GM23338 (cell line): ENCODE data around the gene PTPN21. TPM values are rescaled to one million over a fixed set of nuclear protein-coding genes. Genes with fewer than 3 reads are reported as not detected.

ENCODE experiments used
- ATAC-seq: fragments of 200-7000 bp; cut with Tn5 transposase; 3 replicates; pipeline ENCODE4 v1.9.1; 2020
- DNase-seq: peaks from one replicate; pipeline ENCODE4 v3.0.0-alpha.2; 2015; ENCODE audit warnings: low spot score
- H2AFZ ChIP-seq: fragments of 200-600 bp; sonication (generic); 2 replicates; pipeline ENCODE4 v1.8.0; 2016; ENCODE audit warnings: antibody characterized with exemption, mild to moderate bottlenecking, moderate library complexity
- H3F3A ChIP-seq: fragments of 200-600 bp; sonication (generic); replicated peaks from 2 replicates; pipeline ENCODE4 v1.8.0; 2017; ENCODE audit warnings: antibody characterized with exemption, mixed run types, low read depth
- H3K27ac ChIP-seq: fragments of 200-600 bp; sonication (generic); 2 replicates; pipeline ENCODE4 v1.6.1; 2016; ENCODE audit warnings: low read depth
- H3K27me3 ChIP-seq: fragments of 200-600 bp; sonication (generic); 2 replicates; pipeline ENCODE4 v1.8.0; 2016; ENCODE audit warnings: mild to moderate bottlenecking, mixed run types, moderate library complexity; ENCODE audit not compliant: insufficient read depth
- H3K36me3 ChIP-seq: fragments of 200-600 bp; sonication (generic); 2 replicates; pipeline ENCODE4 v1.8.0; 2016; ENCODE audit warnings: mild to moderate bottlenecking; ENCODE audit not compliant: insufficient read depth
- H3K4me1 ChIP-seq: fragments of 200-600 bp; sonication (generic); 2 replicates; pipeline ENCODE4 v1.8.0; 2016; ENCODE audit warnings: mild to moderate bottlenecking, moderate library complexity; ENCODE audit not compliant: insufficient read depth
- H3K4me2 ChIP-seq: fragments of 200-600 bp; sonication (generic); 2 replicates; pipeline ENCODE4 v1.7.1; 2017; ENCODE audit warnings: mixed run types
- H3K4me3 ChIP-seq: fragments of 200-600 bp; sonication (generic); 2 replicates; pipeline ENCODE4 v1.6.1; 2016; ENCODE audit warnings: mixed run types
- H3K79me2 ChIP-seq: fragments of 200-600 bp; sonication (generic); replicated peaks from 2 replicates; pipeline ENCODE4 v1.8.0; 2017; ENCODE audit warnings: mild to moderate bottlenecking; ENCODE audit not compliant: insufficient read depth
- H3K9me2 ChIP-seq: fragments of 200-600 bp; sonication (generic); 2 replicates; pipeline ENCODE4 v1.8.0; 2017; ENCODE audit not compliant: insufficient read depth
- H4K20me1 ChIP-seq: fragments of 200-600 bp; sonication (generic); replicated peaks from 2 replicates; pipeline ENCODE4 v1.8.0; 2017; ENCODE audit warnings: mild to moderate bottlenecking; ENCODE audit not compliant: insufficient read depth
- H3K27ac Mint-ChIP-seq: 2 replicates; pipeline ENCODE4 v1.8.0; 2020; ENCODE audit warnings: inconsistent platforms, mild to moderate bottlenecking, moderate library complexity, mixed read lengths
- H3K27me3 Mint-ChIP-seq: 3 replicates; pipeline ENCODE4 v1.8.0; 2022; ENCODE audit warnings: low read depth, mild to moderate bottlenecking, moderate library complexity, mixed read lengths, inconsistent platforms; ENCODE audit not compliant: insufficient read depth, poor library complexity
- H3K36me3 Mint-ChIP-seq: 3 replicates; pipeline ENCODE4 v1.8.0; 2021; ENCODE audit warnings: low read depth, mild to moderate bottlenecking, inconsistent platforms, moderate library complexity, mixed read lengths
- H3K4me1 Mint-ChIP-seq: 3 replicates; pipeline ENCODE4 v1.8.0; 2020; ENCODE audit warnings: mild to moderate bottlenecking, inconsistent platforms, mixed read lengths
- H3K4me3 Mint-ChIP-seq: 3 replicates; pipeline ENCODE4 v1.8.0; 2021; ENCODE audit warnings: moderate library complexity, mild to moderate bottlenecking, inconsistent platforms, mixed read lengths
- H3K9me3 Mint-ChIP-seq: 3 replicates; pipeline ENCODE4 v1.8.0; 2020; ENCODE audit warnings: moderate library complexity, mild to moderate bottlenecking, inconsistent platforms, mixed read lengths
- CREB1 ChIP-seq: fragments of 250-450 bp; sonication (Bioruptor Pico); IDR thresholded peaks from 2 replicates; pipeline ENCODE4 v1.5.0; 2020; ENCODE audit warnings: low read depth, mild to moderate bottlenecking, moderate library complexity
- EZH2 ChIP-seq: fragments of 200-600 bp; sonication (generic); IDR thresholded peaks from one replicate; pipeline ENCODE4 v1.8.0; 2017; ENCODE audit warnings: antibody characterized with exemption, mild to moderate bottlenecking, low read depth; ENCODE audit not compliant: unreplicated experiment
- JUNB ChIP-seq: IDR thresholded peaks from one replicate; pipeline ENCODE4 v1.6.1; 2016; ENCODE audit warnings: antibody characterized with exemption; ENCODE audit not compliant: unreplicated experiment
- NANOG ChIP-seq: IDR thresholded peaks from 2 replicates; pipeline ENCODE4 v1.6.1; 2016; ENCODE audit warnings: antibody characterized with exemption, borderline replicate concordance
- POLR2AphosphoS5 ChIP-seq: IDR thresholded peaks from 2 replicates; pipeline ENCODE4 v1.6.1; 2016; ENCODE audit warnings: antibody characterized with exemption, low read depth
- STAT1 ChIP-seq: IDR thresholded peaks from one replicate; pipeline ENCODE4 v1.6.1; 2016; ENCODE audit warnings: antibody characterized with exemption; ENCODE audit not compliant: unreplicated experiment
- ZNF114 ChIP-seq: fragments of 250-450 bp; sonication (Bioruptor Pico); IDR thresholded peaks from 2 replicates; pipeline ENCODE4 v1.5.0; 2020; ENCODE audit warnings: mild to moderate bottlenecking, moderate library complexity
- polyA plus RNA-seq: library from polyadenylated mRNA; unstranded; fragments of >200 nt; fragmentation: Nextera tagmentation; extraction: Ambion mirVana; gene quantifications from 2 replicates; pipeline ENCODE4 v1.2.1, GENCODE V29; 2016
- total RNA-seq: library from RNA; depleted of rRNA; stranded (reverse); fragments of >200 nt; shearing (Covaris generic); gene quantifications from 2 replicates; pipeline ENCODE4 v1.2.3, GENCODE V29; 2014
- TF ChIP-seq, protein P1 (sequence below): fragments of 250-450 bp; sonication (Bioruptor Pico); IDR thresholded peaks from 2 replicates; pipeline ENCODE4 v1.5.0; 2020; ENCODE audit warnings: mild to moderate bottlenecking, moderate library complexity
- TF ChIP-seq, protein P2 (sequence below), 2 experiments: fragments of 200-600 bp in 1 of 2; sonication (generic) in 1 of 2; conservative IDR thresholded peaks; 2 replicates each; pipeline versions ENCODE4 v1.5.1 to v1.6.1; 2016 to 2017; ENCODE audit warnings: antibody characterized with exemption in 2 of 2, low read depth in 2 of 2, mild to moderate bottlenecking in 2 of 2, moderate library complexity in 1 of 2

The PTPN21 gene
- total and polyA plus RNA-seq, 2 experiments from 2014 or later = 2.7 to 5.6 TPM

DNA sequence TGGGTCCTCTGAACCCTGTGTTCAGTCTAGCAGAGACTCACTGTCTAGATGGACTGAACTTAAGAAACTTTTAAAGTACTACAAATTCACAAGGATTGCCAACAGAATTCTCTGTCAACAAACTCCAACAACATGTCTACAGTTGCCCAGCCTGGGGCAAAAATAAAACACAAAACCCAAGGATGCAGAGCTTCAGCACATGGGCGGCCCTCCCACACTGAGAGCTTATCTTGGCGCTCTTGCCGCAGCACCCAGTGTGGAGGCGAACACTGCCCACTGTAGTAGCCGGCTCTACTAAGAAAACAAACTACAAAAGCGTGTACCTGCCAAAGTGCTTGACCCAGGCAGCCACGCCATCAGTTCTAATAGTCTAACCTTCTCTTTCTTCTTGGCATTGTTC lies 66.7 kb downstream of the PTPN21 start (continued):
- TF ChIP-seq, protein P1, sequence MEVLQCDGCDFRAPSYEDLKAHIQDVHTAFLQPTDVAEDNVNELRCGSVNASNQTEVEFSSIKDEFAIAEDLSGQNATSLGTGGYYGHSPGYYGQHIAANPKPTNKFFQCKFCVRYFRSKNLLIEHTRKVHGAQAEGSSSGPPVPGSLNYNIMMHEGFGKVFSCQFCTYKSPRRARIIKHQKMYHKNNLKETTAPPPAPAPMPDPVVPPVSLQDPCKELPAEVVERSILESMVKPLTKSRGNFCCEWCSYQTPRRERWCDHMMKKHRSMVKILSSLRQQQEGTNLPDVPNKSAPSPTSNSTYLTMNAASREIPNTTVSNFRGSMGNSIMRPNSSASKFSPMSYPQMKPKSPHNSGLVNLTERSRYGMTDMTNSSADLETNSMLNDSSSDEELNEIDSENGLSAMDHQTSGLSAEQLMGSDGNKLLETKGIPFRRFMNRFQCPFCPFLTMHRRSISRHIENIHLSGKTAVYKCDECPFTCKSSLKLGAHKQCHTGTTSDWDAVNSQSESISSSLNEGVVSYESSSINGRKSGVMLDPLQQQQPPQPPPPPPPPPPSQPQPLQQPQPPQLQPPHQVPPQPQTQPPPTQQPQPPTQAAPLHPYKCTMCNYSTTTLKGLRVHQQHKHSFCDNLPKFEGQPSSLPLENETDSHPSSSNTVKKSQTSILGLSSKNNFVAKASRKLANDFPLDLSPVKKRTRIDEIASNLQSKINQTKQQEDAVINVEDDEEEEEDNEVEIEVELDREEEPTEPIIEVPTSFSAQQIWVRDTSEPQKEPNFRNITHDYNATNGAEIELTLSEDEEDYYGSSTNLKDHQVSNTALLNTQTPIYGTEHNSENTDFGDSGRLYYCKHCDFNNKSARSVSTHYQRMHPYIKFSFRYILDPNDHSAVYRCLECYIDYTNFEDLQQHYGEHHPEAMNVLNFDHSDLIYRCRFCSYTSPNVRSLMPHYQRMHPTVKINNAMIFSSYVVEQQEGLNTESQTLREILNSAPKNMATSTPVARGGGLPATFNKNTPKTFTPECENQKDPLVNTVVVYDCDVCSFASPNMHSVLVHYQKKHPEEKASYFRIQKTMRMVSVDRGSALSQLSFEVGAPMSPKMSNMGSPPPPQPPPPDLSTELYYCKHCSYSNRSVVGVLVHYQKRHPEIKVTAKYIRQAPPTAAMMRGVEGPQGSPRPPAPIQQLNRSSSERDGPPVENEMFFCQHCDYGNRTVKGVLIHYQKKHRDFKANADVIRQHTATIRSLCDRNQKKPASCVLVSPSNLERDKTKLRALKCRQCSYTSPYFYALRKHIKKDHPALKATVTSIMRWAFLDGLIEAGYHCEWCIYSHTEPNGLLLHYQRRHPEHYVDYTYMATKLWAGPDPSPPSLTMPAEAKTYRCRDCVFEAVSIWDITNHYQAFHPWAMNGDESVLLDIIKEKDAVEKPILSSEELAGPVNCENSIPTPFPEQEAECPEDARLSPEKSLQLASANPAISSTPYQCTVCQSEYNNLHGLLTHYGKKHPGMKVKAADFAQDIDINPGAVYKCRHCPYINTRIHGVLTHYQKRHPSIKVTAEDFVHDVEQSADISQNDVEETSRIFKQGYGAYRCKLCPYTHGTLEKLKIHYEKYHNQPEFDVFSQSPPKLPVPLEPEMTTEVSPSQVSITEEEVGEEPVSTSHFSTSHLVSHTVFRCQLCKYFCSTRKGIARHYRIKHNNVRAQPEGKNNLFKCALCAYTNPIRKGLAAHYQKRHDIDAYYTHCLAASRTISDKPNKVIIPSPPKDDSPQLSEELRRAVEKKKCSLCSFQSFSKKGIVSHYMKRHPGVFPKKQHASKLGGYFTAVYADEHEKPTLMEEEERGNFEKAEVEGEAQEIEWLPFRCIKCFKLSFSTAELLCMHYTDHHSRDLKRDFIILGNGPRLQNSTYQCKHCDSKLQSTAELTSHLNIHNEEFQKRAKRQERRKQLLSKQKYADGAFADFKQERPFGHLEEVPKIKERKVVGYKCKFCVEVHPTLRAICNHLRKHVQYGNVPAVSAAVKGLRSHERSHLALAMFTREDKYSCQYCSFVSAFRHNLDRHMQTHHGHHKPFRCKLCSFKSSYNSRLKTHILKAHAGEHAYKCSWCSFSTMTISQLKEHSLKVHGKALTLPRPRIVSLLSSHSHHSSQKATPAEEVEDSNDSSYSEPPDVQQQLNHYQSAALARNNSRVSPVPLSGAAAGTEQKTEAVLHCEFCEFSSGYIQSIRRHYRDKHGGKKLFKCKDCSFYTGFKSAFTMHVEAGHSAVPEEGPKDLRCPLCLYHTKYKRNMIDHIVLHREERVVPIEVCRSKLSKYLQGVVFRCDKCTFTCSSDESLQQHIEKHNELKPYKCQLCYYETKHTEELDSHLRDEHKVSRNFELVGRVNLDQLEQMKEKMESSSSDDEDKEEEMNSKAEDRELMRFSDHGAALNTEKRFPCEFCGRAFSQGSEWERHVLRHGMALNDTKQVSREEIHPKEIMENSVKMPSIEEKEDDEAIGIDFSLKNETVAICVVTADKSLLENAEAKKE (CRISPR knock-in tag) = no peak

DNA sequence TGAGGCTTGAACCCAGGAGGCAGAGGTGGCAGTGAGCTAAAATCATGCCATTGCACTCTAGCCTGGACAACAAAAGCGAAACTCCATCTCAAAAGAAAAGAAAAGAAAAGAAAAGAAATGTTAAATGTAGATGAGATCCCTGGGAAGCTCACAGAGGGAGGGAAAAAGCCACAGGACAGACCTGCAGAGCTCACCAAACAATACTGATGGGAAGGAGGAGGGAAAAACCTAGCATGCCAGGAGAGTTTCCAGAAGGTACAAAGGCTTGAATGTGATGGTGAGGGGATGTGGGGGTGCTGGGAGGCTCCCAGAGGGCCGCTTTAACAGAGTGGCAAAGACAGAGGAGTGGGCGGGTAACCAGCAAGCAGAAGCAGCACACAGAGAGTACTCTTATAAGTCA lies 72.3 kb downstream of the PTPN21 start:
- Mint-ChIP-seq H3K9me3 (no peaks in the 10 kb centered on the region), H3K27me3 (peaks cover 5% of the 10 kb centered on the region), H3K4me3 (no peak overlapping the region), H3K4me1 (peaks cover 28% of the 10 kb centered on the region), H3K36me3 (peaks cover 33% of the 10 kb centered on the region), H3K27ac (peak overlapping the region; percentile 80)
- H3K79me2 ChIP-seq = no peaks in the 10 kb centered on the region
- H2AFZ ChIP-seq = no peak overlapping the region
- H3K4me1 ChIP-seq = peaks cover 7% of the 10 kb centered on the region
- H3K27me3 ChIP-seq = no peaks in the 10 kb centered on the region
- no peak overlapping the region for H3K4me2 ChIP-seq
- no peak overlapping the region for H3K4me3 ChIP-seq
- peak; percentile 49 for DNase-seq
- H3K36me3 ChIP-seq = no peaks in the 10 kb centered on the region; the same call in 1 of the 2 replicates
- H4K20me1 ChIP-seq = no peaks in the 10 kb centered on the region
- H3F3A ChIP-seq = no peaks in the 10 kb centered on the region
- peak overlapping the region; percentile 55; the same call in 1 of the 2 replicates for H3K27ac ChIP-seq
- no peaks in the 10 kb centered on the region for H3K9me2 ChIP-seq
- ATAC-seq = peak; percentile 88
- no peak for TF ChIP-seq POLR2AphosphoS5
- TF ChIP-seq, protein P1 (CRISPR knock-in tag) = no peak
- TF ChIP-seq EZH2 = no peak
- TF ChIP-seq, protein P2, sequence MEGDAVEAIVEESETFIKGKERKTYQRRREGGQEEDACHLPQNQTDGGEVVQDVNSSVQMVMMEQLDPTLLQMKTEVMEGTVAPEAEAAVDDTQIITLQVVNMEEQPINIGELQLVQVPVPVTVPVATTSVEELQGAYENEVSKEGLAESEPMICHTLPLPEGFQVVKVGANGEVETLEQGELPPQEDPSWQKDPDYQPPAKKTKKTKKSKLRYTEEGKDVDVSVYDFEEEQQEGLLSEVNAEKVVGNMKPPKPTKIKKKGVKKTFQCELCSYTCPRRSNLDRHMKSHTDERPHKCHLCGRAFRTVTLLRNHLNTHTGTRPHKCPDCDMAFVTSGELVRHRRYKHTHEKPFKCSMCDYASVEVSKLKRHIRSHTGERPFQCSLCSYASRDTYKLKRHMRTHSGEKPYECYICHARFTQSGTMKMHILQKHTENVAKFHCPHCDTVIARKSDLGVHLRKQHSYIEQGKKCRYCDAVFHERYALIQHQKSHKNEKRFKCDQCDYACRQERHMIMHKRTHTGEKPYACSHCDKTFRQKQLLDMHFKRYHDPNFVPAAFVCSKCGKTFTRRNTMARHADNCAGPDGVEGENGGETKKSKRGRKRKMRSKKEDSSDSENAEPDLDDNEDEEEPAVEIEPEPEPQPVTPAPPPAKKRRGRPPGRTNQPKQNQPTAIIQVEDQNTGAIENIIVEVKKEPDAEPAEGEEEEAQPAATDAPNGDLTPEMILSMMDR (conservative IDR thresholded peaks at IDR 0.05; ENCODE audit: low read depth in 2 of 2) = no peak
- TF ChIP-seq ZNF114 (CRISPR knock-in tag) = no peak
- no peak for TF ChIP-seq CREB1 (CRISPR knock-in tag)
- no peak for TF ChIP-seq NANOG
- TF ChIP-seq JUNB = no peak
- no peak for TF ChIP-seq STAT1
